Kidney epithelial cell (primary cell): ENCODE measurements around the gene KRTAP5-5. TPM values are rescaled to one million over a fixed set of nuclear protein-coding genes. Genes with fewer than 3 reads are reported as not detected.
A peak's percentile ranks its signal among the peaks of the same experiment; 100 is the strongest.

Experiments
- DNase-seq: peaks from one replicate; pipeline ENCODE4 v3.0.0-alpha.2; 2010; ENCODE audit warnings: low read depth
- H3K27me3 ChIP-seq: 2 replicates; pipeline ENCODE4 v1.6.0; 2011; ENCODE audit warnings: low read length; ENCODE audit not compliant: control insufficient read depth, insufficient read depth
- H3K36me3 ChIP-seq: 2 replicates; pipeline ENCODE4 v1.5.1; 2011; ENCODE audit warnings: low read length; ENCODE audit not compliant: control insufficient read depth, insufficient read depth
- H3K4me3 ChIP-seq: 2 replicates; pipeline ENCODE4 v1.5.1; 2011; ENCODE audit warnings: low read depth, mild to moderate bottlenecking, control low read depth, low read length
- total RNA-seq: library from RNA; depleted of rRNA; stranded (reverse); fragments of >200 nt; gene quantifications from 2 replicates; pipeline ENCODE4 v1.2.3, GENCODE V29; 2015
- TF ChIP-seq, protein P1 (sequence below): IDR thresholded peaks from 2 replicates; pipeline ENCODE4 v1.5.1; 2011; ENCODE audit warnings: mild to moderate bottlenecking, moderate library complexity, low read length, control low read depth, inconsistent platforms; ENCODE audit not compliant: insufficient read depth, poor library complexity, severe bottlenecking

Gene KRTAP5-5
- total RNA-seq, 1 donor from 2014 or later: not detected

DNA sequence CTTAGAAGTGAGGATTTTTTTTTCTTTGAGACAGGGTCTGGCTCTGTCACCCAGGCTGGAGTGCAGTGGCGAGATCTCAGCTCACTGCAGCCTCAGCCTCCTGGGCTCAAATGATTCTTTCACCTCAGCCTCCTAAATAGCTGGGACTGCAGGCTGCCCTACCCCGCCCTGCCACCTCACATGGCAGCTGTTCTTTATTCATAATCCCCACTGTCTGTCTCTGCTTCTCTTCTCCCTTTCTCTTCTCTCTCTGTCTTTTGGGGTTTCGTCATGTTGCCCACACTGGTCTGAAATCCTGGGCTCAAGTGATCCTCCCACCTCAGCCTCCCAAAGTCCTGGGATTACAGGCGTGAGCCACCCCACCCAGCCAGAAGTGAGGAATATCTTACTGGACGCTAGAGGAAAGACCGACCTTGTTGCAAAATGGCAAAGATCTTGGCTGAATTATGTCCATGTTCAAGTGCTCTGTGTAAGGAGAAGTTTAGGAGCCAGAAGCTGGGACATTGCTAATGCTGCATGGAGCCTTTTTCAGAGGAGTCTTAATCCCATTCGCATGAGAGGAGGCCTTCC, 21.9 kb downstream of the KRTAP5-5 start:
- TF ChIP-seq, protein P1, sequence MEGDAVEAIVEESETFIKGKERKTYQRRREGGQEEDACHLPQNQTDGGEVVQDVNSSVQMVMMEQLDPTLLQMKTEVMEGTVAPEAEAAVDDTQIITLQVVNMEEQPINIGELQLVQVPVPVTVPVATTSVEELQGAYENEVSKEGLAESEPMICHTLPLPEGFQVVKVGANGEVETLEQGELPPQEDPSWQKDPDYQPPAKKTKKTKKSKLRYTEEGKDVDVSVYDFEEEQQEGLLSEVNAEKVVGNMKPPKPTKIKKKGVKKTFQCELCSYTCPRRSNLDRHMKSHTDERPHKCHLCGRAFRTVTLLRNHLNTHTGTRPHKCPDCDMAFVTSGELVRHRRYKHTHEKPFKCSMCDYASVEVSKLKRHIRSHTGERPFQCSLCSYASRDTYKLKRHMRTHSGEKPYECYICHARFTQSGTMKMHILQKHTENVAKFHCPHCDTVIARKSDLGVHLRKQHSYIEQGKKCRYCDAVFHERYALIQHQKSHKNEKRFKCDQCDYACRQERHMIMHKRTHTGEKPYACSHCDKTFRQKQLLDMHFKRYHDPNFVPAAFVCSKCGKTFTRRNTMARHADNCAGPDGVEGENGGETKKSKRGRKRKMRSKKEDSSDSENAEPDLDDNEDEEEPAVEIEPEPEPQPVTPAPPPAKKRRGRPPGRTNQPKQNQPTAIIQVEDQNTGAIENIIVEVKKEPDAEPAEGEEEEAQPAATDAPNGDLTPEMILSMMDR: no peak
- no peak for DNase-seq
- Histone ChIP-seq H3K36me3 (no peaks in the 10 kb centered on the region), H3K27me3 (peaks cover 36% of the 10 kb centered on the region), H3K4me3 (no peak overlapping the region)

DNA sequence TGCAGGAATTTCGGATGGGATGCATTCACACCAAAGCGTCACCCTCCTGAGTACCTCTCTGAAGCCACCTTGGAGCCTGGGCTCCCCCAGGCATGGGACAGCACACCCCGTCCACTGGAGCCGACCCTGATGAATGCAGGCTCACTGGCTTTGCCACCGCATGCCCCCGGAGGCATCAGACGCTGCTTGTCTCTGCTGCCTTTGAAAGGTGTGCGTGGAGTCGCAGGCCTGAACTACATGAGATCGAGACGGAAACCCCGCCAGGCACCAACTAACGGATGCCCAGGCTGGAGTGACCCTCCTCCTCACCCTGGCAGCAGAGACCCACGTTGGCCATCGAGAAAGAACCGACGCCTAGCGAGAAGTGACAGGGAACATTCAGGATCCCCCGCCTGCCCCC, 22.5 kb downstream of the KRTAP5-5 start:
- DNase-seq: no peak
- Histone ChIP-seq H3K4me3 (no peak overlapping the region), H3K27me3 (peaks cover 39% of the 10 kb centered on the region), H3K36me3 (no peaks in the 10 kb centered on the region)
- TF ChIP-seq, protein P1: no peak

DNA sequence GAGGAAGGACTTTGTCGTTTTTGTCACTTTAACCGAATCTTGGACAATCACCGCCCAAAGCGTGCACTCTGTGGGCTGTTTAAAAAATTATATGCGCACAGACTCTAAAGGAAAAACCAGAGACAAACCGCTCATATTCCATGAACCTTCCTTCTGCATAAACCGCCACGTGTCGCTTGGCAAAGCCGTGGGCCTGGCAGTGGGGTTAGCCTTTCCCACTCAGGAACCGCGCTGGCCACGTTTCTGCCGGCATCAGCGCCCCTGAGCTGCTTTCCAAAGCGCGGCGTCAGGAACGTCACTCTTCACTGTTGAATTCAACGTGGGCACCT, 22.8 kb downstream of the KRTAP5-5 start:
- no peak for DNase-seq
- no peak overlapping the region for H3K4me3 ChIP-seq
- TF ChIP-seq, protein P1: no peak
- H3K27me3 ChIP-seq: peaks cover 39% of the 10 kb centered on the region
- H3K36me3 ChIP-seq: no peaks in the 10 kb centered on the region

DNA sequence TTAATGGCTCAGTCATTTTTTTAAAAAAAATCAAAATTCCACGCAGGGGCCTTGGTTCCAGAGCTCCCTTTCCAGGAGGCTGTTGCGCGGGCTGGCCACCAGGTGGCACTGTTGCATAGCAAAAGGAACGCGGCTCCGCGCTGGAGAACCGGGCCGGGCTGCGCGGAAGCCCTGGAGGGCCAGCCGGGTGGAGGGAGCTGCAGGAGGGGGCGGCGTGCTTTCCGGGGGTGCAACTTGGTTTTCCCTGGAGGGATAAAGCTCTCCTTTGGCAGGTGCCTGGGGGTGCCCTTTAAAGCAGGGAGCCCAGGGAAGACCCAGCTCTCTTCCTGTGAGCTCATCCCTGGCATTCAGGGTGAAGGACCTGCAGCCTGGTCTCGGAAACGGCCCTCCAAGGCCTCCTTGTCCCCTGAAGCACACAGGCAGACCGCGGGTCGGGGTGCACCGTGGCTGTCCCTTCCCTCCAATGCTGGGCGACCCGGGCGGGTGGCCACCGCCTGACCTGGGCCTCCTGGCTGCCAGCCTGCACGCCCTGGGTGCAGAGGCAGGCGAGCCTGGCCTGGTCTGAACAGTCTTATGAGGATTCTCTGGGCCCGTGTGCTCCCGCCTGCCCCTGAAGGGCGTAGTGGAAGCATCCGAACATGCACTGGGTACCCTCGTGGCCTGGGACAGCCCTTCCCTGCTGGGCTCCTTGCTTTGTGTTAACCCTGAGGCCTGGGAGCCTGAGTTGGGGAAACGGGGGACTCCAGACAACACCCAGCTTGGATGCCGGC, 23.4 kb downstream of the KRTAP5-5 start:
- no peak overlapping the region for H3K4me3 ChIP-seq
- H3K36me3 ChIP-seq: no peaks in the 10 kb centered on the region
- DNase-seq: no peak
- TF ChIP-seq, protein P1: peak; percentile 96
- H3K27me3 ChIP-seq: peaks cover 39% of the 10 kb centered on the region

DNA sequence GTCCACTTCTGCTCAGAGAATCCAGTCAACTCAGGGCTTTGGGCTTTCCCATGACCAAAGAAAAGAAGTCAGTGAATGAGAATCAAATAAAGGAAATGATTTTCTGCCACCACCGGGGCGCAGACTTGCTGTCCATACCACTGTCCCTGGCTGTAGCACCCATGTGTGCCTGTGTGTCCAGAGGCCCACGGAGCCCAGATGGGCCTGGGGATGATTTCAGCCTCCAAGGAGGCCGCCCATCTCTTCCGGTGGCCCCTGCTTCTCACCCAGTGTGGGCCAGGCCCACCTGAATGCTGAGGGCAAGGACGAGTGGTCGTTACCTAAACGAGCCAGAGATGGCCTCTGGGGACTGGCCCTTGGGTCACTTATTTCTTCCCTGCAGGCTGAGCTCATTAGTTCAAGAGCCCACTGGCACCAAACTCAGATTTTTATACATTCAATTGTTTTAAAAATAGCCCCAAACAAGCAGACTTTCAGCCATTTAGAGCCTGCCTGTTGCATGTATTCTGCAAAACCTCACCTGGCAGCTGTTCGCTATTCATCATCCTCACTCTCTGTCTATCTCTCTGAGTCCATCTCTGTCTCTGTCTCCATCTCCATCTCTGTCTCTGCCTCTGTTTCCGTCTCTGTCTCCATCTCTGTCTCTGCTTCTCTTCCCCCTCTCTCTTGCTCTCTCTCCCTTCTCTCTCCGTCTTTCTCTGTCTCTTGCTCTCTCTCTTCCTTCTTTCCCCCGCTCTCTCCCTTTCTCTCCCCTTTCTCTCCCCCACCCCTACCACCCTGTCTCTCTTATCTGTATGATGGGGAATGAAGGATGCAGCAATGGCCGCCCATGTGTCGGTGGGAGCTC, 24.2 kb downstream of the KRTAP5-5 start:
- TF ChIP-seq, protein P1: no peak
- DNase-seq: no peak
- H3K4me3 ChIP-seq: no peak overlapping the region
- H3K36me3 ChIP-seq: no peaks in the 10 kb centered on the region
- peaks cover 39% of the 10 kb centered on the region for H3K27me3 ChIP-seq
